GM12875 (cell line): Measurements from ENCODE around the gene FAM13C.

Experiments
- H3K4me3 ChIP-seq: one replicate; pipeline ENCODE4 v1.5.1; 2011; ENCODE audit warnings: low read depth, low read length, control low read depth
- TF ChIP-seq, protein P1 (sequence below): IDR thresholded peaks from 2 replicates; pipeline ENCODE4 v1.5.1; 2011; ENCODE audit warnings: low read depth, mild to moderate bottlenecking, control low read depth, inconsistent platforms, low read length, moderate library complexity, borderline replicate concordance; ENCODE audit not compliant: insufficient read depth

The FAM13C gene

DNA sequence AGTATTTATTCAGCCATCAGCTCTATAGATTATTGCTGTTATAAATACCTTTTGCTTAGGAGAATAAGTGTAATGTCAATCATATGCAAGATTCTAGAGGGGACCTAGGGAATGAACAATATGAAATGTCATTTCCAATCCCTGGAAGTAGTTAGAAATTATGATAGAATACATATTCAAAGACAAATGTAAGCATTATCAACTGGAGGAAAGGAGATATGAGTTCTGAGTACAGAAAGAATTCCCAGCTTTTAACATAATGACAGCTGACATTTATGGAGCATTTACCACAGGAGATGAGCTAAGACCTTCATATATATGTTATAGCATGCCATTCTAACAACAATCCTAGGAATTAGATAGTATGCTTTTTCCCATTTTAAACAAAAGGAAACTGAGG lies 86.2 kb downstream of the FAM13C start:
- TF ChIP-seq, protein P1, sequence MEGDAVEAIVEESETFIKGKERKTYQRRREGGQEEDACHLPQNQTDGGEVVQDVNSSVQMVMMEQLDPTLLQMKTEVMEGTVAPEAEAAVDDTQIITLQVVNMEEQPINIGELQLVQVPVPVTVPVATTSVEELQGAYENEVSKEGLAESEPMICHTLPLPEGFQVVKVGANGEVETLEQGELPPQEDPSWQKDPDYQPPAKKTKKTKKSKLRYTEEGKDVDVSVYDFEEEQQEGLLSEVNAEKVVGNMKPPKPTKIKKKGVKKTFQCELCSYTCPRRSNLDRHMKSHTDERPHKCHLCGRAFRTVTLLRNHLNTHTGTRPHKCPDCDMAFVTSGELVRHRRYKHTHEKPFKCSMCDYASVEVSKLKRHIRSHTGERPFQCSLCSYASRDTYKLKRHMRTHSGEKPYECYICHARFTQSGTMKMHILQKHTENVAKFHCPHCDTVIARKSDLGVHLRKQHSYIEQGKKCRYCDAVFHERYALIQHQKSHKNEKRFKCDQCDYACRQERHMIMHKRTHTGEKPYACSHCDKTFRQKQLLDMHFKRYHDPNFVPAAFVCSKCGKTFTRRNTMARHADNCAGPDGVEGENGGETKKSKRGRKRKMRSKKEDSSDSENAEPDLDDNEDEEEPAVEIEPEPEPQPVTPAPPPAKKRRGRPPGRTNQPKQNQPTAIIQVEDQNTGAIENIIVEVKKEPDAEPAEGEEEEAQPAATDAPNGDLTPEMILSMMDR = no peak
- no peak overlapping the region for H3K4me3 ChIP-seq

DNA sequence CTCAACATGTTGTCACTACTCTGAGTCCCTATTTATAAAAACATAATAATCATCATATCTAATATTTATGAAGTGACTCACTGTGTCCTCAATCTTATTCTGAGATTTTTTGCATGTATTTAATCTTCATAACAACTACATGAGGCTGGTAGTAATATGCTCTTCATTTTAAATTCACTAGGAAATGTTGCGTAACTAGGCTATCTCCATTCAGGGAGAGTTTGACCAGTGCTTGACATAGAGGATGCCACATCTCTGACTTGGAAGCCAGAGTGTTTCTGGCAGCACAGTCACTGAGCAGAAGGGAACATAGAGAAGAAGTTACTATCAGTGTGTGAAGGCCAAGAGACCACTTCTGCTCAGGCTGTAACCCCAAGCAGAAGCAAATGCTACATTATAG lies 88.9 kb downstream of the FAM13C start:
- TF ChIP-seq, protein P1 = no peak

DNA sequence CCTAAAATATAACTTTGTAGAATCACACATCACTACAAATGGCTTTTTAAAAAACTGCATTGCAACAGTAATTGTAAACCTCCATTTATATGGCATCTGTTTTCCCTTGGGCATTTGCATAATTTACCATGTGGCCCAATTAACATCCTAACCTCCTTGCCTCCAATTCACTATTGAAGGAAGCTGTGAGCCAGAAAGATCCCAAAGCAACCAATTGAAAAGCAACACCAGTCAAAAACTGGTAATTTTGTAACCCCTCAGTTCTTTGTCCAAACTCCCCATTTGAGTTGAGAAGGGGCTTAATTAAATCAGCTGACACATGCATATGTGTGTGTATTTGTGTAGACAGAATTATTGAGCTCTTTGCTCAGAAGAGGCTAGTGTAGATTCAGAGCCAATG lies 90.3 kb downstream of the FAM13C start:
- TF ChIP-seq, protein P1 = no peak
- H3K4me3 ChIP-seq = no peak overlapping the region

More for the DNA sequence above, 88.9 kb downstream of the FAM13C start:
- H3K4me3 ChIP-seq = no peak overlapping the region

DNA sequence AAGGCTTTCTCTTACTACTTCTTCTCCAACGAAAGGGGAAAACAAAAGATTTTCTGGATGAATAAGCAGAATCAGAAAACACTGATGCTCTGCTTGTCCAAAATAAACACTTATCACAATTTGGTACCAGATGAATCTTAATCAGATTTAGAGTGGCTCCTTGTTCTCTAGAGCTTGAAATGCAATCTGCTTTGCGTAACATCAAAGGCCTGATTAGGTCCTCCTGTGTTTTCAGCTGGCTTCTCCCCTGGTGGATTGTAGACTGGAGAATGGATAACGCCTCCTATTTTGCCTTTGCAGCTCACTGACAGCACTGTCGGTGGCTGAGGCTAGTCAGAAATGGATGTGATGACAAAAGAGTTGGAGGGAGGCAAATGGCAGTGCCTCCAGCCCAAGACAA lies 91.2 kb downstream of the FAM13C start:
- TF ChIP-seq, protein P1 = no peak
- H3K4me3 ChIP-seq = no peak overlapping the region

DNA sequence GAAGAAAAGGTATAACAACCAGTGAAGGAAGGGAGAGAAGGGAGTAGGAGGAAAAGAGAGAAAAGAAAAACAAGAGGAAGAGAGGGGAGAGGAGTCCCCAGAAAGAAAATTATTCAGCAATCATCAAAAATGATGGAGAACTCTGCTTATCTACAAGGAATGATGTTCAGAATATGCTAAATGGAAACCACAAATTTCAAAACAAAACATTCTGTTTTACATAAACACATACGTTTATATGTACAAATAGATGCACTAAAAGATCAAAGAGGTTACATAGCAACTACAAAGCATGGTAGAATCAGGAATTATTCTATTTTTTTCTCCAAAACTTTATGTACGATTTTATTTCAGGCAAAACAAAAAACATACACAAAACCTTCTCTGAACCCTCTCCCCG lies 91.9 kb downstream of the FAM13C start:
- no peak overlapping the region for H3K4me3 ChIP-seq
- TF ChIP-seq, protein P1 = no peak

DNA sequence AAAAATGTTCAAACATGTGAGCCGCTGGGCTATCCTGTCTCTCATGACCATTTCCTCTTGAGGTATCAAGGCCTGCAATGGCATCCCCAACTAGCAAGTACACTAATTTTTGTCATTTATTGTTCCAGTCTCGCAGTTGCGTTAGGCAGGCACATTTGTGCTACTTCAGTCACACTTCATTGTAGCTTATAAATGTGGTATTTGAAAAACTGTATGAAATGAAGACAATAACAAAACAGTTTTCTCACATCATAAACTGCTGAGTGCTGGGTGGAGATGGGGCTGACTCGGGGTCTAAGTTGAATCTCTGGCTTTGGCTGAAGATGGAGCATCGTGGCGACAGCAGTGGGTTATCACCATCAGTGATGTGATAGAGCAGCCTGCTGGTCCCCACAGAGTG lies 92.7 kb downstream of the FAM13C start:
- TF ChIP-seq, protein P1 = no peak
- no peak overlapping the region for H3K4me3 ChIP-seq

DNA sequence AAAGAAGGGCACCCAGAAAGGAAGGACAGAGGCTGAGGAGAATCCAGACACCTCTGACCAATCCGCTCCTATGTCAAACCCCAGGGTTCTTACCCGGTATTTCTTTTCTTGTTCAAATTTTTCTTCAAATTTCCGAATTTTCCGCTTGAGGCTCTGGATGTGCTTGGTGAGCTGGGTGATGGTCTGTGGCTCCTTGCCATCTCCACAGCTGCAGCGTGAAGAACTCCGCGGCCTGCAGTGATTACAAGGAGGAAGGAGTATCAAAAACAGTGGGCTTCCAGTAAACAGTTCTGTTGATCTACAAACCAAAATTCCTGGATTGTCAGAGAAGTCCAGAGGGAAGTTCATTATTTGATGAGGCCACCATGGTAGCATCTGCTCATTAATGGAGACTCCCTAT lies 93.9 kb downstream of the FAM13C start:
- TF ChIP-seq, protein P1 = no peak

More for the DNA sequence above, 93.9 kb downstream of the FAM13C start:
- H3K4me3 ChIP-seq = no peak overlapping the region
